Left lung (tissue), 10 donors: Measurements from ENCODE around the gene UBE2U. TPM values are rescaled to one million over a fixed set of nuclear protein-coding genes. Genes with fewer than 3 reads are reported as not detected.

Experiments
- ATAC-seq: fragments of 200-7000 bp; cut with Tn5 transposase; one replicate; pipeline ENCODE4 v1.9.1; 2020; ENCODE audit warnings: moderate library complexity
- DNase-seq, 4 donors: peaks; one replicate each; pipeline ENCODE4 v3.0.0-alpha.2; 2013 to 2020
- H3K27ac ChIP-seq, 2 donors: fragments of 200-600 bp; sonication (generic) in 1 of 2; one replicate each; pipeline versions ENCODE4 v1.5.0 to v1.8.0; 2020 to 2021
- H3K27me3 ChIP-seq, 2 donors: fragments of 200-600 bp; sonication (generic) in 1 of 2; one replicate each; pipeline versions ENCODE4 v1.5.0 to v1.8.0; 2020 to 2021
- H3K36me3 ChIP-seq, 2 donors: fragments of 200-600 bp; sonication (generic) in 1 of 2; one replicate each; pipeline versions ENCODE4 v1.5.0 to v1.8.0; 2020 to 2021
- H3K4me1 ChIP-seq, 2 donors: fragments of 200-600 bp; one replicate each; pipeline ENCODE4 v1.8.0; 2021
- H3K4me3 ChIP-seq, 2 donors: fragments of 200-600 bp; sonication (generic) in 1 of 2; one replicate each; pipeline versions ENCODE4 v1.5.0 to v1.8.0; 2020 to 2021; ENCODE audit warnings: mild to moderate bottlenecking in 1 of 2
- H3K9me3 ChIP-seq, 2 donors: fragments of 200-600 bp; sonication (generic) in 1 of 2; one replicate each; pipeline versions ENCODE4 v1.5.0 to v1.8.0; 2020 to 2021
- intact Hi-C, 2 donors: fragments of 100-400 bp; cut with DNase I; formaldehyde crosslinking; loops; one replicate each; pipeline versions ENCODE4 v1.11.2 to v1.14.2; 2022
- polyA plus RNA-seq, 6 donors: library from polyadenylated mRNA; unstranded; fragments of 120-200 nt; gene quantifications; one replicate each; pipeline ENCODE4 v1.2.1, GENCODE V29; 2013; ENCODE audit not compliant: insufficient read length in 6 of 6
- total RNA-seq, 2 donors: library from RNA; stranded (reverse); fragmentation: NEBNext Ultra II Directional; extraction: Animal tissue kit (Norgen Biotek cat#: 25700); gene quantifications; one replicate each; pipeline ENCODE4 v1.2.1, GENCODE V29; 2021
- TF ChIP-seq, protein P1 (sequence below), 2 donors: fragments of 200-600 bp; sonication (generic) in 1 of 2; IDR thresholded peaks; one replicate each; pipeline versions ENCODE4 v1.5.0 to v1.8.0; 2021; ENCODE audit warnings: antibody characterized with exemption in 2 of 2
- donor health status: DM: no; HTN: yes; CAD: no.
- donor health status: DM: no; HTN: no; CAD: no.

Gene UBE2U
- total and polyA plus RNA-seq, 8 donors, result 0.21 to 0.41 (median 0.37) TPM; not detected in 5

GRCh38 chr1:64186898-64187280, 16.5 kb upstream of the UBE2U start:
- H3K36me3 ChIP-seq, result no peaks in the 10 kb centered on the region
- TF ChIP-seq, protein P1, sequence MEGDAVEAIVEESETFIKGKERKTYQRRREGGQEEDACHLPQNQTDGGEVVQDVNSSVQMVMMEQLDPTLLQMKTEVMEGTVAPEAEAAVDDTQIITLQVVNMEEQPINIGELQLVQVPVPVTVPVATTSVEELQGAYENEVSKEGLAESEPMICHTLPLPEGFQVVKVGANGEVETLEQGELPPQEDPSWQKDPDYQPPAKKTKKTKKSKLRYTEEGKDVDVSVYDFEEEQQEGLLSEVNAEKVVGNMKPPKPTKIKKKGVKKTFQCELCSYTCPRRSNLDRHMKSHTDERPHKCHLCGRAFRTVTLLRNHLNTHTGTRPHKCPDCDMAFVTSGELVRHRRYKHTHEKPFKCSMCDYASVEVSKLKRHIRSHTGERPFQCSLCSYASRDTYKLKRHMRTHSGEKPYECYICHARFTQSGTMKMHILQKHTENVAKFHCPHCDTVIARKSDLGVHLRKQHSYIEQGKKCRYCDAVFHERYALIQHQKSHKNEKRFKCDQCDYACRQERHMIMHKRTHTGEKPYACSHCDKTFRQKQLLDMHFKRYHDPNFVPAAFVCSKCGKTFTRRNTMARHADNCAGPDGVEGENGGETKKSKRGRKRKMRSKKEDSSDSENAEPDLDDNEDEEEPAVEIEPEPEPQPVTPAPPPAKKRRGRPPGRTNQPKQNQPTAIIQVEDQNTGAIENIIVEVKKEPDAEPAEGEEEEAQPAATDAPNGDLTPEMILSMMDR (IDR thresholded peaks at IDR 0.05), result no peak
- ATAC-seq (no peak), DNase-seq (no peak)
- no peaks in the 10 kb centered on the region for H3K27me3 ChIP-seq
- no peaks in the 10 kb centered on the region for H3K4me1 ChIP-seq
- no peaks in the 10 kb centered on the region for H3K9me3 ChIP-seq
- H3K4me3 ChIP-seq, result no peak overlapping the region
- intact Hi-C loops, result no loop called here
- no peak overlapping the region for H3K27ac ChIP-seq

- Histone ChIP-seq H3K36me3 (no peaks in the 10 kb centered on the region), H3K27me3 (no peaks in the 10 kb centered on the region), H3K9me3 (no peaks in the 10 kb centered on the region), H3K27ac (no peak overlapping the region), H3K4me3 (no peak overlapping the region), H3K4me1 (no peaks in the 10 kb centered on the region)
- intact Hi-C loops, result no loop called here
- ATAC-seq, result no peak
- no peak for DNase-seq
- TF ChIP-seq, protein P1 (IDR thresholded peaks at IDR 0.05), result no peak
These were observed 15.8 kb upstream of the UBE2U start for GRCh38 chr1:64187646-64188045.

- no peak overlapping the region for H3K4me3 ChIP-seq
- ATAC-seq (no peak), DNase-seq (no peak)
- H3K9me3 ChIP-seq, result no peaks in the 10 kb centered on the region
- no peak overlapping the region for H3K27ac ChIP-seq
- H3K4me1 ChIP-seq, result no peaks in the 10 kb centered on the region
- no peaks in the 10 kb centered on the region for H3K36me3 ChIP-seq
- intact Hi-C loops, result no loop called here
- no peaks in the 10 kb centered on the region for H3K27me3 ChIP-seq
- TF ChIP-seq, protein P1 (IDR thresholded peaks at IDR 0.05), result no peak
These were observed 11.1 kb upstream of the UBE2U start for GRCh38 chr1:64192290-64192689.

GRCh38 chr1:64194168-64195080, 9.0 kb upstream of the UBE2U start:
- TF ChIP-seq, protein P1 (IDR thresholded peaks at IDR 0.05), result no peak
- intact Hi-C loops, result no loop called here
- H3K36me3 ChIP-seq, result no peaks in the 10 kb centered on the region
- ATAC-seq, result peak; percentile 54
- H3K27ac ChIP-seq, result no peak overlapping the region
- DNase-seq, result no peak
- H3K4me3 ChIP-seq, result no peak overlapping the region
- no peaks in the 10 kb centered on the region for H3K9me3 ChIP-seq
- no peaks in the 10 kb centered on the region for H3K27me3 ChIP-seq
- H3K4me1 ChIP-seq, result no peaks in the 10 kb centered on the region

GRCh38 chr1:64195081-64195395, 8.4 kb upstream of the UBE2U start:
- ATAC-seq (no peak), DNase-seq (no peak)
- intact Hi-C loops, result no loop called here
- Histone ChIP-seq H3K4me3 (no peak overlapping the region), H3K27me3 (no peaks in the 10 kb centered on the region), H3K9me3 (no peaks in the 10 kb centered on the region), H3K36me3 (no peaks in the 10 kb centered on the region), H3K27ac (no peak overlapping the region), H3K4me1 (no peaks in the 10 kb centered on the region)
- TF ChIP-seq, protein P1 (IDR thresholded peaks at IDR 0.05), result no peak
